Measurements from ENCODE around the gene TCOF1. TPM values are rescaled to one million over a fixed set of nuclear protein-coding genes. Genes with fewer than 3 reads are reported as not detected.

The TCOF1 gene
- total and polyA plus RNA-seq, 9 donors, result 16.7 to 38.3 (median 27.8) TPM

GRCh38 chr5:150429410-150429873, 71.9 kb downstream of the TCOF1 start:
- no peaks in the 10 kb centered on the region for H3K9me3 ChIP-seq
- intact Hi-C loops (cut with DNase I), result no loop called here
- no peaks in the 10 kb centered on the region for H3K27me3 ChIP-seq
- H3K4me1 ChIP-seq (ENCODE audit: insufficient read depth), result peaks cover 2% of the 10 kb centered on the region
- no peak for TF ChIP-seq EP300 (IDR thresholded peaks at IDR 0.05)
- no peak for TF ChIP-seq CTCF (IDR thresholded peaks at IDR 0.05)
- TF ChIP-seq POLR2A (IDR thresholded peaks at IDR 0.05), result no peak
- WGBS, 3 donors, result 86 to 90% (median 90%) methylated on average over 5 of the region's 5 CpGs
- no peak for DNase-seq
- no peaks in the 10 kb centered on the region for H3K36me3 ChIP-seq
- no peak overlapping the region for H3K4me3 ChIP-seq
- H3K27ac ChIP-seq, result no peak overlapping the region

GRCh38 chr5:150431048-150431447, 73.6 kb downstream of the TCOF1 start:
- H3K27ac ChIP-seq, result no peak overlapping the region
- WGBS, 3 donors, result 87 to 91% (median 88%) methylated on average over 18 of the region's 18 CpGs
- peaks cover 2% of the 10 kb centered on the region for H3K4me1 ChIP-seq (ENCODE audit: insufficient read depth)
- H3K4me3 ChIP-seq, result no peak overlapping the region
- no peak for TF ChIP-seq CTCF (IDR thresholded peaks at IDR 0.05)
- no peak for TF ChIP-seq EP300 (IDR thresholded peaks at IDR 0.05)
- TF ChIP-seq POLR2A (IDR thresholded peaks at IDR 0.05), result no peak
- no peaks in the 10 kb centered on the region for H3K36me3 ChIP-seq
- no peaks in the 10 kb centered on the region for H3K9me3 ChIP-seq
- DNase-seq, result no peak
- intact Hi-C loops (cut with DNase I), result loop anchor here in 1 of 4 donors (10.0 kb wide), 1 partner anchor 296 kb away; no protein-coding TSS in a partner anchor
- H3K27me3 ChIP-seq, result no peaks in the 10 kb centered on the region

- Histone ChIP-seq H3K27me3 (no peaks in the 10 kb centered on the region), H3K4me3 (no peak overlapping the region), H3K9me3 (no peaks in the 10 kb centered on the region), H3K27ac (no peak overlapping the region), H3K36me3 (no peaks in the 10 kb centered on the region), H3K4me1 (ENCODE audit: insufficient read depth) (peaks cover 2% of the 10 kb centered on the region)
- DNase-seq, result no peak
- TF ChIP-seq EP300 (IDR thresholded peaks at IDR 0.05), result no peak
- no peak for TF ChIP-seq POLR2A (IDR thresholded peaks at IDR 0.05)
- TF ChIP-seq CTCF (IDR thresholded peaks at IDR 0.05), result no peak
- intact Hi-C loops (cut with DNase I), result loop anchor here in 1 of 4 donors (10.0 kb wide), 1 partner anchor 297 kb away; no protein-coding TSS in a partner anchor
- 63 to 69% (median 68%) methylated on average over 4 of the region's 4 CpGs for WGBS, 3 donors
These were observed 74.1 kb downstream of the TCOF1 start for GRCh38 chr5:150431574-150431973.

GRCh38 chr5:150434464-150434863, 77.0 kb downstream of the TCOF1 start:
- WGBS, 3 donors, result 39 to 52% (median 46%) methylated on average over 6 of the region's 6 CpGs
- Histone ChIP-seq H3K4me1 (ENCODE audit: insufficient read depth) (no peaks in the 10 kb centered on the region), H3K27ac (no peak overlapping the region), H3K9me3 (no peaks in the 10 kb centered on the region), H3K4me3 (no peak overlapping the region), H3K27me3 (no peaks in the 10 kb centered on the region), H3K36me3 (no peaks in the 10 kb centered on the region)
- intact Hi-C loops (cut with DNase I), result loop anchor here in 1 of 4 donors (10.0 kb wide), 1 partner anchor 300 kb away; no protein-coding TSS in a partner anchor
- DNase-seq, result no peak
- TF ChIP-seq EP300 (IDR thresholded peaks at IDR 0.05) (no peak), POLR2A (IDR thresholded peaks at IDR 0.05) (no peak), CTCF (IDR thresholded peaks at IDR 0.05) (no peak)
